ENCODE results near the gene TREML2.

Gene TREML2

DNA sequence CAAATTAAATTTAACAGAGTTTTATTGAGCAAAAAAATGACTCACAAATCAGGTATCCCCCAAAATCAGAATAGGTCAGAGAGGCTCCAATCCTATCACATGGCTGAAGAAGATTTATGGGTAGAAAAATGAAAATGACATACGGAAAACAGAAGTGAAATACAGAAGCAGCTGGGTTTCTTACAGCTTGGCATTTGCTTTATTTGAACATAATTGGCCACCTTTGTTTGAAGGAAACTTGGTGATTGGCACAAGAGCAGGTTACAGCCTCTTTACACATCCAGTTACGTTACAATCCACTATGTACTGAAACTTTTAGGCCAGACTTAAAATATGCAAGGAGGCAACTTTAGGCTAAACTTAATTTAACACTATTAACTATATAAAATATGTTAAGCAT lies 26.3 kb downstream of the TREML2 start:
- DNase-seq, result no peak

DNA sequence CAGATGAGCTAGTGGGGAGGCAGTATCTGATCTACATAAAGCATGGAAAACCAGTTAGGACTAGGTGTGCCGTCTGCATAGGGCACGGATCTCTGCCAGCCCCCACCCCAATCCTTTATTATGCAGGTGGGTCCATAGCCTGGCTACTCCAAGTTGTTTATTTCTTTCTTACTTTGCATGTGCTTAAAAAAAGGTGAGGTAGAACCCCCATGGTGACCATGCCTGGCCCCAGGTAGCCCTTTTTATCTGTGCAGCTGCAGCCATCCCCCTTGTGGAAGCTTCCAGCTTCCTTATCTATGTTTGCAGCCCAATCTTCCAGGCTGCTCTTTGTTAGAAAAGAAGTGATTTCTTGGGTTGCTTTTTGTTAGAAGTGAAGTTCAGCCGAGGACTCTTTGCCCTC lies 29.0 kb downstream of the TREML2 start:
- DNase-seq, result no peak

DNA sequence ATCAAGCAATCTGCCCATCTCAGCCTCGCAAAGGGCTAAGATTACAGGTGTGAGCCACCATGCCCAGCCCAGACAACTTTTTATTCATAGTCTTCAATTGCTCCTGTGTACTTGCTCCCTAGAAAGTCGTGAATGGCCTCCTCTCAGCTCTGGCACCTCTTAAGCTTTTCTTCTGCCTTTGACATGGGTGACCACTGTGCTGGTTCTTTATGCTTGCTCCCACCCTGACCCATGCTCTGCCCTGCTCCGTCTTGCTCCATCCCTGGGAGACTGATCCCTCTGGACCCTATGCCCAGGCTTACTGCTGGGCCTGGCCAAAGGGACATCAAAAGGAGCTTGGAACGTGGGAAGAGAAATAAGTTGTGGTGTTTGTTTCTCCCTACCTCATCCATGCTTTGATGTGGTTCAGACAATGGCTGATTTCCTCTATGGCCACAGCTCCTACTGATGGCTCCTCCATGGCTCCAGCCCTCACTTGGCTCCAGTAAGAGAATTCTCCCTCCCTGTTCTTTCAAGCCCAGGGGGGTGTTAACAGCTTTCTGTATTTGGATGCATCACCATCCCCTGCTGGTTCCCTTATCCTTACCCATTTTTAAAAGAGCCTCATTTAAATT lies 30.3 kb downstream of the TREML2 start:
- DNase-seq, result no peak

DNA sequence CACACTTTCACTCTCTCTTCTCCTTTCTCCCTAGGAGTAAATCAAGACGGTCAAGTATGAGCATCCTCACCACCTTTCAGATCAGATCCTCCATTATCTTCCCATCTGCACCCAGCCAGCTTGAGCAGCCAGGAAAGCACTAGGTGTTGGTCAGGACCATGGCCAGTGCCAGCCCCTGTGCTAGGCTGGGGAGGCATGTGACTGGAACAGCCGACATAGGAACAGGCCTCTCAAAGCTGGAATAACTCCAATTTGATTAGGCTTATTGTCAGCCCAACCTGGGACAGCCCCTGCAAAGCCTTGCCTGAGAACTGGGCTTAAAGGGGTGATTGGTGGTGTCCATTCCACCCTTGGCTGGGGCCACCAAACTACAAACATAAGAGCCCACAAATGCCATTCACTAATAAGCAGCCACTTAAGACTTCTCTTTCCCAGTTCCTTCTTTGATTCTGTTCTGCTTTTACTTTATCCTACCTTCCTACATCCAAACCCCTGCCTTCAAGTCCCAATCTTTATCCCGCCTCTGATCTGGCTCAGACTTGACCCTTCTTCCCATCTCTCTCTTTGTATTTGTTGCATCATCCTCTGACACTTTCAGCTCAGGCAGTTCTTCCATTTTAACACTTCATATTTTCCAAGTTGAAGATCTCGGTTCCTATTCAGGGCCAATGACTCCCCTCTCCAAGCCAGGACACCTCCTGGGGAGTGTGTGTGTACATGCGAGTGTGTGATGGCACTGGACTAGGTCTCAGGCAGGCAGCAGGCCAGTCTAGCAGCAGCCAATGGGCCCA lies 33.6 kb downstream of the TREML2 start:
- DNase-seq, result no peak

DNA sequence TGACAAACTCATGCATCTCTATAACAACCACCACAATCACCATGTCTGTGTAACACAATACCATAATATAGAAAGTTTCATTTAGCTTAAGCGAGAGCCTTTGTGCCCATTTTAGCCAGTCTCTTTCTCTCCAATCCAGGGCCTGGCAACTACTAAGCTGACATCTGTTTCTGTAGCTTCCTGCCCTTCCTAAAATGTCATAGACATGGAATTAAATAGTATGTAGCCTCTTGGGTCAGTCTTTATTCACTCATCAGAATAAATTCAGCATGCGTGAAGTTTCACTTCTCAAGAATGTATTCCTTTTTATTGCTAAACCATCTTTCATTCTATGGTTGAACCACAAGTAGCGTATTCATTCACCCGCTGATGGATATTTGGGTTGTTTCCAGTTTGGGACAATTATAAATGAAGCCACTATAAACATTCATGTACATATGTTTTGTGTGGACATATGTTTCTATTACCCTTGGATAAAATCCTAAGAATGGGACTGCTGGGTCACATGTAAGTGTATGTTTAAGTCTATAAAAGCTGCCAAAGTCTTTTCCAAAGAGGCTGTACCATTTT lies 36.3 kb downstream of the TREML2 start:
- no peak for DNase-seq

DNA sequence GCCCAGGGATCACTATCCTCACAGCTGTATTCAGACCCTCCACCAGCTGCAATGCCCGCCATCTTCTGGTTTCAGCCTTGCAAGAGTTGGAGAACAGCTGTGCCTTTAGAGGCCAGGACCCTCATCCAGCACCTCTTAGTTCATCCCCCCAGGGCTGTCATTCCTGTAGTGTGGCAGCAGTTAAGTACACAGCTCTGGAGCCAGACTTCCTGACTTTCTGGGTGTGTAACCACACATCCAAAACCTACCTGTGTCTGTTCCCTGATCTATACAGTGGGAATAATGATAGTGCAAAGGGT lies 37.6 kb downstream of the TREML2 start:
- DNase-seq, result no peak

DNA sequence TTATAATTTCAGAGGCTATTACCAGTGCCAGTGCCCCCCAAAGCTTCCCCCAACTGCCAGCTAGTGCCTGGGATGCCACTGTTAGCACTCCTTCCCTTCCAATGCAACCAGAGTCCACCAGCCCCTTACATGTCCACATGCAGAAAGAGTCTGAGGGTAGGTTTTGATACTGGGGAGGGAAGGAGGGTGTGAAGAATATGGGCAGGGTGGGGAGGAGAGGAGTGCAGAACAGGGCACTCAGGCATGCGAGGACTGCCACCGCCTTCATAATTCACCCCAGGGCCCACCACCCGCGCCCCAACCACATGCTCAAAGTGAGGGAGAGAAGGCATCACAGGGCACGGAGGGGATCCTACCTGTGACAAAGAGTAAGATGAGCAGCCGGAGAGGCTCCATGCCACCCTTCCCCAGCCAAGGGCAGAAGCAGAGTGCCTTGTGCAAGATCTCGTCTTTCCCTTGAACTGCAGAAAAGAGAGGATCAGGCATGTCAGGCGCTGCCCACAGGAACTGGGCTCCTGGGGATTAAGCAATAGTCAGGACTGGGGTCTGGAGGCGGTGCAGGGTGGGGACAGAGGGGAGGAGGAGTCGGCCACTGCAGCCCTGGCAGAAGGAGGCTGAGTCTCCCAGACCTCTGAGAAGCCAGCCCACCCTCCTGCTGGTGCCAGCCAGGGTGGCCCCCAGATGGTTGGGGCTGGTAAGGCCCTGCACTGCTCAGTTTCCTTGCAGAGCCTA lies 38.1 kb downstream of the TREML2 start, which contains the start of gene TREM2:
Gene TREM2, minus strand, starts transcription at position 430 of the 732 bp plus-strand sequence. Its CDS starts 34 bp downstream, at position 396.
- DNase-seq, result no peak

DNA sequence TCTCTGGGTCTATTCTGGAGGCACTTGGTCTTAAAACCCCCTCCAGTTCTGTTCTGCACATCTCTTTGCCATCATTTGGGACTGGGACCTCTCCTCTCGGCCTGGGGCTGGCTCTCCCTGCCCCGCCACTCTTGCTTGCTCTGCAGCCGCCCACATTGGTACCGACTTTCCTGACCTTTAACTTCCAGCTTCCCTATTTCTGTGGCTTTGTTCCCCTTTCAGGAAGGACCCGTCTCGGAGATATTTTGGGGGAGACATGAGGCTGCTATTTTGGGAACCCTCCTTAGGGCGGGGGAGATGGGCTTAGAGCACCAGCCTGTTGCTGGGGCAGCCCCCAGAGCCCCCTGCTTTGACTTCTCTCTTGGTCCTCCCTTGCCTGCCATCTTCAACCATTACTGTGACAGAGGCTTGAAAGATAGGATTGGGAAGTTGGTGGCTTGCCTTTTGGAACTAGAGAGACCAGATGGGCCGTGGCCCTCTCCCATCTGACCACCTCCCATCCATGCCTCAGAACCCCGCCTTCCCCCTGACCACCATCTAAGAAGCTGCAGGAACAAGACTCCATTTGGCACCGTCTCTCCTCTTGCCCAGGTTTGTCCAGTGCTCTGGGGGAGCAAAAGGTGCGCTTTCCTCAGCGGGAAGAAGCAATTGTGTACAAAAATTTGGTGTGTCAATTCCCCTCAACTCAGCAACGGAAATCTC lies 38.9 kb downstream of the TREML2 start:
- DNase-seq, result no peak

DNA sequence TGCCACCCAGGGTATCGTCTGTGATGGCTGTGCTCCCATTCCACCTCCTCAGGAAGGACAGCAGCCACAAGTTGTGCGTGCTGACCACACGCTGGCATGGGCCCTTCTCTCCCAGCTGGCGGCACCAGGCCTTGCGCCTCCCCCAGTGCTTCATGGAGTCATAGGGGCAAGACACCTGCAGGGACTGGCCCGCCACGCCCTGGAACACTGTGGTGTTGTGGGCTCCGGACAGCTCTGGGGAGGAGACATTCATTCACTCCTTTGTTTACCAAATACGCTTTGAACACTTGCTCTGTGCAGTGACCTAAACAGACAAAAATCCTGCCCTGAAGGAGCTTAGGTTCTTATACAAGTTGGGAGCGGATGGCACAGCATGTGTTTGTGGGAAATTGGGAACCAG lies 39.6 kb downstream of the TREML2 start:
- no peak for DNase-seq

DNA sequence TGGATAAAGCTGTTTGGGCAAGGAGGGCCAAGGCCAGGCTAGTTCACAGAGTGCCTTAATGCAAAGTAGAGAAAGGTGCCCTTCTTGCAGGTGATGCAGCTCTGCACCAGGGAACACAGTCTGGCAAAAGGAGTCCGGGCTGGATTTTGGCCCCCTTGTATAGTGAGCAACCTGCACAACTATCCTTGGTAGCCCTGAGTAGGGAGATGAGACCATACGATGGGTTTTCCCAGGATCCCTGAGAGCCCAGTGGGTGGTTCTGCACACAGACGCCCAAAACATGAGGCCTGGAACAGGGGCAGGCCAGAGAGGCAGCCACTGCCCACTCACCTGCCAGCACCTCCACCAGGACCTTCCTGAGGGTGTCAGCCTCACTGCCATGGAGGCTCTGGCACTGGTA lies 40.0 kb downstream of the TREML2 start:
- DNase-seq, result no peak

DNA sequence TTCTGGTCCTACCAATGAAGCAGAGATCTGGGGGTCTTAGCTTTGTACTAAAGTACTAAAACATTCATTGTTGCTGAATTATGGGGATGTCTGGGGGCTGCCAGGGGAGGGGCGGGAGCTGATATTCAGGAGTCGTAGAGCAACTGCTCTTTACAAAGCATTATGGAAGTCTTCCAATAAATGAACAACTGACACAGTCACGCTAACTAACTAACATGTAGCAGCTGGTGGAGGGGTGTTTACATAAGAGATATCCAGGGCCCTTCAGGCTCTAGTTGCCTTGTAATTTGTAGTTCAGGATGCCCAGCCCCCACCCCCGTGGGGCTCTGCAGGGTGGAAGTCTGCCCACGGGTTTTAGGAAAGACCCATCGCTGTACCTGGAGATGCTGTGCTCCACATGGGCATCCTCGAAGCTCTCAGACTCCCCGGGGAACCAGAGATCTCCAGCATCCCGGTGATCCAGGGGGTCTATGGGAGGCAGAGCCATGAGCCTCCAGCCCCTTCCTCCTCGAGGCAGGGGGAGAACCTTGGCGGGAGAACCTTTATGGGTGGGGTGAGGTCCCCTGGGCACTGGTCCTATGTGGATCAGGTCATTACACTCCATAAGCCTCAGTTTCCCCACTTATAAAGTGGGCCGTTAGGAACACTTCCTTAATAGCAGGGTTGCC lies 41.4 kb downstream of the TREML2 start:
- DNase-seq, result no peak

DNA sequence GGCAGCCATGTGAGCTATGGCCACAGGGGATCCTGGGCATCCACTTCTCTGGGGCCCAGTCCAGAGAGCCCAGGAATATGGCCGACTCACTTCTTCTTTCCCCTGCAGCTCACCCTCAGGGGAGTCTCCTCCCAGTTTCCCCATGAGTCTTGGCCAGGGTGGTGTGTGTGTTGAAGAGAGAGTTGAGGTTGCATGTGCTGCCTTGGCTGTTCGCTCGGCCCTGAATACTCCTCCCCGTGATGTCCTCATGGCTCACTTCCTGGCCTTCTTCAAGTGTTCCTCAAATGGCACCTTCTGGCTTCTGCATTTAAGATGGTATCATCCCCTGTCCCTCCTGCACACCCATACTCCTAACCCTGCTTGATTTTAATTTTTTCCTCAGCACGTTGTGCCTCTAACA lies 43.6 kb downstream of the TREML2 start:
- no peak for DNase-seq

DNA sequence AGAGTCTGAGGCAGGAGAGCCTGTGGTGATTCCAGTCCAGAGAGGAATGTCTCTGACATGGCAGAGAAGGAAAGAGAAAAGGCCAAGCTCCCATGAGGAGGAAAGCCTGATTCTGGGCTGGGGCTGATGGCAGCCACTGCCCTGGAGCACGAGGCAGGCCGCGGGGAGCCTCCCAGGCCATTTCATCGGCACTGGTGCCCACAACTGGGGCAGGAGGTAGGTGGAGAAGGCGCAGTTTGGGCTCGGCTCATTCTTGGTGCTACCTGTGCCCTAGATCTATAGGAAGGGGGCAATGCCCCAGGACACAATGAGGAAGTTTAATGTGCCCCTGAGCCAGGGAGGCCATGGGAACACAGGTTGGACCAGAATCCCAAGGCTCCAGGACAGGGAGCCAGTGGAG lies 44.2 kb downstream of the TREML2 start:
- DNase-seq, result no peak

DNA sequence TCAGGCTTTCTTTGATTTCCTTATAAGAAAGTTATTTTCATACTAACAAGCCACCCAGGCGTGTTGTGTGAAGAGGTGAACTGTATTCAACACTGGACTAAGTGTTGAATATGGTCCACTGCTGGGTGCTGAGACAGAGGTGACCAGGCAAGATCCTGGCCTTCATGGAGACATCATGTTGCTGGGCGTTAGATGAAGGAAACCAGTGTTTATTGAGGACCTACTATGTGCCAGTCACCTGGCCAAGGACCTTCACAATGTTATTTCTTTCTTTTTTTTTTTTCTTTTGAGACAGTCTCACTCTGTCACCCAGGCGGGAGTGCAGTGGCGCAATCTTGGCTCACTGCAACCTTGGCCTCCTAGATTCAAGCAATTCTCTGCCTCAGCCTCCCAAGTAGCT lies 44.9 kb downstream of the TREML2 start:
- no peak for DNase-seq

DNA sequence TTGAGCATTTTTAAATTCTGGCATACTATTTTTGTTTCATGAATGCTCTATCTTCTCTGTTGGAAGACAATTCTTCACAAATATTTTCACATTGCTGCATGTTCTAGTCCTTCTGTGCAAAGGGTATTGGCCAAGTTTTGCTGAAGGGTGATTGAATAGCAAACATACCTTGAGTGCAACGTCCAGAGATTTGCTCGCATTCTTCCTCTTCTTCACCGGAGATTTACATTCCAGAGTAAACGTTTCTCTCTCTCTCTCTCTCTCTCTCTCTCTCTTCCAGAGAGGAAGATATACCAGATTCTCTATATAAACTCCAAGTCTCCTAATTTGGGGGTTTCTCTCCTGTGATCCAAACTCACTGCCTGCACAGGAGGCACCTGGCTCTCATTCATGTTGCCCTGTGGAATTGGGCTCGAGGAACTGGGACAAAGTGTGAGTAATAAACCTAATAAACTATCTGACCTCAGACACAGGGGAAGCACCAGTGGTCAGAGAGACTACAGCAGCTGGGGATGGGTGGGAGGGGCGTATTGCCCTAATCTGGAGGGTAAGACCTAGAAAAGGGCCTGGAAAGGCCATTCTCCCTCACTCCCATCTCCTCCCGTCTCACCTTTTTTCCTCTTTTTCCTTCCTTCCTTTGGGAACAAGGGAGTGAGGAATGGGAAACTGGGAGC lies 45.7 kb downstream of the TREML2 start:
- no peak for DNase-seq

DNA sequence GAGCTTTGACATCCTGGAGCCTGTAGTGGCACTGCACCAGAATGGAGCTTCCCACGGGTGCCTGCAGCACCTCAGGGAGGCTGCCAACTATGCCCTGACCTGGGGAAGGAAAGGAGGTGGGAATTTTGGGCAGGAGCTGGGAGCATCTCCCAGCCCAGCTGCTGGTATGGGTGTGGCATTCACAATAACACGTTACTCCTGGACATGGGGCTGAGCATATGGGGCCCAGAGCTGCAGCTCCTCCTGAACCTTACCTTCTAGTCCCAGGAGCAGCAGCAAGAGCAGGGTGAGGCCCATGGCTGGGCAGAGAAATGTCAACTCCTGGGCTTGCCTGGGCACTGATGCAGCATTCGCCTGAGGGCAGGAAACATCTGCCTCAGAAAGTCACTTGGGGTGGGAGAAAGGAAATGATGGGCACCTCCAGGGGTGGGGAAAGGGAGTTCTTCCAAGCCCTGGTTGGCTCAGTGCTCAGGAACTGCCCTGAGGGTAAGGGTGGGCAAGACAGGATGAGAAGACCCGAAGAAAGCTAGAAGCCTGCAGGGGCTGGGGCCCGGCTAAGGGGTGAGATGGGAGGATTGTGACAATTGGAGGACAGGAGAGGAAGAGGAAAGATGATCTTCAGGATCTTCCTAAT lies 46.8 kb downstream of the TREML2 start, which contains the start of gene TREML1:
Gene TREML1, minus strand, starts transcription at position 356 of the 634 bp plus-strand sequence. Its CDS starts 59 bp downstream, at position 297.
- DNase-seq, result no peak

DNA sequence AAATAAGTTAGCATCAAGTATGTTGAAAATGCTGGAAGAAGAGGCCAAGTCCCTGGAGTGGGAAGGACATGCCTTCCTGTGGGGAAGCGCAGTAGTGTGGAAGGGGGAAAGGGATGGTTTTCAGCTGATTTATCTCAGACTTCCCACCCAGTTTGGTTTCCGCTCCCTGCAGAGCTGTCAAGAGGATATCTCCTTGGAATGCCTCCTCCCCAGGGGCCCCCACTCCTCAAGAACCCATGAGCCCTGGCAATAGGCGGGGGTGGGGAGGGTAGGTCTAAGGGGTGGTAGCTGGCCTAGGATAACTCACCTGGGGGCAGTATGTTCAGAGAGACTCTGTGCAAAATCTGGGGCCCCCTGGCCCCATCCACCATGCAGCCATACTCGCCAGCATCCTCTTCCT lies 47.5 kb downstream of the TREML2 start:
- no peak for DNase-seq

DNA sequence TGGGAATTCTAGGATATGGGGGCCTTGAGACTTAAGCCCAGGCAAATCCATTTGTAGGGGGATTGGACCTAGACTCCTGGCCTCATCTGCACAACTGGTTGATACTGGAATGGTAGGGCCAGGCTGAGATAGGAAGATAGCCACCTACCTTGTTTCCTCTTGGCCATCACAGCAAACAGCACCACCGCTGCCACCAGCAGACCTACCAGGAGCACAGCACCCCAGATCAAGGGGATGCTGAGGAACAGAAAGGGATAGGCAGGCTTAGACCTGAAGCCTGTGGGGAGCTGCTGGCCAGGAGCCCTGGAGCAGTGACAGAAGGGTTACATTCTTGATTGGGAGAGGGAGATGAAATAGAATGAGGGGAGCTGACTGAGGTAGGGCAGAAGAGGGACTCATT lies 50.3 kb downstream of the TREML2 start:
- DNase-seq, result no peak

DNA sequence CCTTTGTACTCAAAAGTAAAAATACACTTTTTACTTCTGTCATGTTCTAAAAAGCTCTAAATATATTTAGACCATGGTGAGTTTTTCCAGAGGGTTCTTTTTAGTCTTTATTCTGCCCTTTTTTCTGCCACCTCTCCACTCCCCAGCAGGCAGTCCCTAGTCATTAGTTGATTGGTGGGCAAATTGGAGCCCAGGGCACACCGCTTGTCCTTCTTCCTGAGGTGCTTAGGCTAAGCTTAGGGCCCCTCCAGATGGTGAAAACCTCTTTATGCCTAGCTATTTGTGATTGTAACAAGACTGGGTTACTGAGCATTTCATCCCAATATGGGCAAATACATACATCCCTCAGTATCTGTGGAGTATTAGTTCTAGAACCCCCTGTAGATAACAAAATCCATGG lies 53.0 kb downstream of the TREML2 start:
- no peak for DNase-seq
